ENCODE results near the gene ATXN10. TPM values are rescaled to one million over a fixed set of nuclear protein-coding genes. Genes with fewer than 3 reads are reported as not detected.

The ATXN10 gene
- total RNA-seq, 4 donors from 2014 or later, result 78.5 to 152 (median 113) TPM

DNA sequence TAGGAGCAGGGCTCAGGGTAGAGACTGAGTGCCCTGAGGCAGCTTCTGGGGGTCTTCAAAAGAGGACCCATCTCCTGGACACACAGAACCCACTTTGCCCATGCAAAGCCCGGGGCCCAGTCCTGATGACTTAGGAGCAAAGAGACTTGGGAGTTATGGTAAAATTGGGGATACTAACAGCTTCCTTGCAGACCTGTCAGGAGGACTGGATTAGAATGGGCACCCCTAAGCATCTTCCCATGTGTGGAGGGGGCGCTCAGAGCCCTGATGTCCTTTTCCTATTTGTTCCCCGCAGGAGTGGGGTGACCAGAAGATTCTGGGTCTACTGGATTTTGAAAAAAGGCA lies 205.4 kb downstream of the ATXN10 start:
- H3K4me3 ChIP-seq, result no peak overlapping the region
- peaks cover 0 to 18% (median 2%) of the 10 kb centered on the region in 3 donors for H3K4me1 ChIP-seq
- peaks cover 66% of the 10 kb centered on the region for H3K27me3 ChIP-seq
- H3K36me3 ChIP-seq, result no peaks in the 10 kb centered on the region
- no peak for TF ChIP-seq POLR2AphosphoS5 (IDR thresholded peaks at IDR 0.05)
- TF ChIP-seq, protein P1, sequence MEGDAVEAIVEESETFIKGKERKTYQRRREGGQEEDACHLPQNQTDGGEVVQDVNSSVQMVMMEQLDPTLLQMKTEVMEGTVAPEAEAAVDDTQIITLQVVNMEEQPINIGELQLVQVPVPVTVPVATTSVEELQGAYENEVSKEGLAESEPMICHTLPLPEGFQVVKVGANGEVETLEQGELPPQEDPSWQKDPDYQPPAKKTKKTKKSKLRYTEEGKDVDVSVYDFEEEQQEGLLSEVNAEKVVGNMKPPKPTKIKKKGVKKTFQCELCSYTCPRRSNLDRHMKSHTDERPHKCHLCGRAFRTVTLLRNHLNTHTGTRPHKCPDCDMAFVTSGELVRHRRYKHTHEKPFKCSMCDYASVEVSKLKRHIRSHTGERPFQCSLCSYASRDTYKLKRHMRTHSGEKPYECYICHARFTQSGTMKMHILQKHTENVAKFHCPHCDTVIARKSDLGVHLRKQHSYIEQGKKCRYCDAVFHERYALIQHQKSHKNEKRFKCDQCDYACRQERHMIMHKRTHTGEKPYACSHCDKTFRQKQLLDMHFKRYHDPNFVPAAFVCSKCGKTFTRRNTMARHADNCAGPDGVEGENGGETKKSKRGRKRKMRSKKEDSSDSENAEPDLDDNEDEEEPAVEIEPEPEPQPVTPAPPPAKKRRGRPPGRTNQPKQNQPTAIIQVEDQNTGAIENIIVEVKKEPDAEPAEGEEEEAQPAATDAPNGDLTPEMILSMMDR (IDR thresholded peaks at IDR 0.05), result no peak
- TF ChIP-seq EP300 (IDR thresholded peaks at IDR 0.05), result no peak
- no peak for TF ChIP-seq POLR2A (IDR thresholded peaks at IDR 0.05)
- H3K27ac ChIP-seq, result no peak overlapping the region
- ATAC-seq, result no peak
- no CpG with 5 or more reads among the region's 3 CpGs for WGBS, 2 donors (ENCODE audit: low coverage in 1 of 2)
- peaks cover 0 to 18% (median 0%) of the 10 kb centered on the region in 3 donors for H3K9me3 ChIP-seq

DNA sequence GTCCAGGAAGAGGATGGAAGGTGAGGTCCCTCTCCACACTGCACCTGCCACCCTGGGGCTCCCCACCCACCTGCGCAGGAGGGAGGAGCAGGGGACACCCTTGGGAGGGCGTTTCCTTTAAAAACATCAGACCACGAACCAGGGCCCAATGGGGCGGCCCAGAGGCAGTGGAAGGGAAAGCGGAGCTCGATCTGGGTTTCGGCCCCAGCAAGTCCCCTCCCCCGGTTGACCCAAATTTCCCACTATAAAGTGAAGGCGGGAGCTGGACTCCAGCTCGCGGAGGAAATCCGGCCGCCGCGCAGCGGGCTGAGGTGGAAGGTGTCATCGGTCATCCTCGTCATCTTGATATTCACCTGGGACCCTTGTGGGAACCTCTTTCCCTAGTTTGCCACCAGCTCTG lies 206.0 kb downstream of the ATXN10 start:
- TF ChIP-seq POLR2A (IDR thresholded peaks at IDR 0.05) (no peak), EP300 (IDR thresholded peaks at IDR 0.05) (no peak), POLR2AphosphoS5 (IDR thresholded peaks at IDR 0.05) (no peak)
- TF ChIP-seq, protein P1 (IDR thresholded peaks at IDR 0.05), result no peak
- no peak for ATAC-seq
- 51 to 76% methylated on average over 7 to 9 of the region's 18 CpGs for WGBS, 2 donors (ENCODE audit: low coverage in 1 of 2)
- Histone ChIP-seq H3K27me3 (peaks cover 69% of the 10 kb centered on the region), H3K36me3 (no peaks in the 10 kb centered on the region), H3K9me3 (peaks cover 0 to 13% (median 0%) of the 10 kb centered on the region in 3 donors), H3K4me1 (peaks cover 0 to 18% (median 2%) of the 10 kb centered on the region in 3 donors), H3K4me3 (no peak overlapping the region), H3K27ac (no peak overlapping the region)

GRCh38 chr22:45878051-45878781 lies 206.6 kb downstream of the ATXN10 start:
- TF ChIP-seq POLR2AphosphoS5 (IDR thresholded peaks at IDR 0.05) (no peak), POLR2A (IDR thresholded peaks at IDR 0.05) (no peak), EP300 (IDR thresholded peaks at IDR 0.05) (no peak)
- TF ChIP-seq, protein P1 (IDR thresholded peaks at IDR 0.05), result no peak
- Histone ChIP-seq H3K27ac (no peak overlapping the region), H3K36me3 (no peaks in the 10 kb centered on the region), H3K4me3 (no peak overlapping the region), H3K27me3 (peaks cover 72% of the 10 kb centered on the region), H3K9me3 (peaks cover 0 to 8% (median 0%) of the 10 kb centered on the region in 3 donors), H3K4me1 (peaks cover 0 to 18% (median 2%) of the 10 kb centered on the region in 3 donors)
- WGBS, 2 donors (ENCODE audit: low coverage in 1 of 2), result 37 to 40% methylated on average over 1 to 8 of the region's 25 CpGs
- no peak for ATAC-seq

- Histone ChIP-seq H3K4me3 (no peak overlapping the region), H3K4me1 (peaks cover 0 to 18% (median 2%) of the 10 kb centered on the region in 3 donors), H3K27me3 (peaks cover 80% of the 10 kb centered on the region), H3K36me3 (no peaks in the 10 kb centered on the region), H3K27ac (no peak overlapping the region), H3K9me3 (no peaks in the 10 kb centered on the region)
- WGBS, 2 donors (ENCODE audit: low coverage in 1 of 2), result 80% methylated on average over 1 of the region's 16 CpGs; no CpG with 5 or more reads in 1 of the 2 donors
- ATAC-seq, result no peak
- no peak for TF ChIP-seq EP300 (IDR thresholded peaks at IDR 0.05)
- no peak for TF ChIP-seq POLR2A (IDR thresholded peaks at IDR 0.05)
- TF ChIP-seq POLR2AphosphoS5 (IDR thresholded peaks at IDR 0.05), result no peak
- TF ChIP-seq, protein P1 (IDR thresholded peaks at IDR 0.05), result no peak
Observed at GRCh38 chr22:45878901-45879551, 207.4 kb downstream of the ATXN10 start.

Data from gastroesophageal sphincter (tissue), 4 donors.